A549 (cell line): ENCODE measurements around the gene PRKCQ. TPM values are rescaled to one million over a fixed set of nuclear protein-coding genes. Genes with fewer than 3 reads are reported as not detected.
A peak's percentile ranks its signal among the peaks of the same experiment; 100 is the strongest.
"Not testable (repeated sequence)": the region's sequence is repeated elsewhere in the genome, so short reads cannot be mapped to it uniquely, and the experiment has no call there.

Experiments
- ATAC-seq, 2 experiments: fragments of 200-7000 bp in 1 of 2; fragments of >200 bp in 1 of 2; cut with Nextera tagmentation in 1 of 2; cut with Tn5 transposase in 1 of 2; 3 replicates each; pipeline versions ENCODE4 v1.8.0 to v1.9.1; 2018 to 2020; ENCODE audit warnings: mild to moderate bottlenecking in 1 of 2, moderate library complexity in 1 of 2
- CTCF ChIA-PET: fragments of 300-600 bp; sonication (Branson Sonifier 250); formaldehyde crosslinking; extraction: SDS; loops from one replicate; lab custom pipeline; 2021; ENCODE audit warnings: antibody characterized with exemption, inconsistent platforms; lab: Yijun Ruan, JAX
- POLR2A ChIA-PET: fragments of 350-600 bp; formaldehyde crosslinking; extraction: SDS; loops from one replicate; lab custom pipeline; 2021; ENCODE audit warnings: antibody characterized with exemption, inconsistent platforms; lab: Yijun Ruan, JAX
- DNase-seq, 2 experiments: peaks; one replicate each; pipeline versions ENCODE4 v3.0.0 to v3.0.0-alpha.2; 2011 to 2016; ENCODE audit warnings: low read depth in 1 of 2, low spot score in 1 of 2
- FAIRE-seq: peaks from 2 replicates; lab custom pipeline; 2011; peaks lifted over from hg19 to GRCh38; lab: Jason Lieb, UNC
- H3K27ac ChIP-seq, 2 experiments: fragments of >200 bp; sonication (Bioruptor Twin); formaldehyde crosslinking; 3 replicates each; pipeline ENCODE4 v1.5.1; 2016 to 2017
- H3K4me1 ChIP-seq: fragments of >200 bp; sonication (Bioruptor Twin); formaldehyde crosslinking; 3 replicates; pipeline ENCODE4 v1.6.1; 2016
- H3K4me2 ChIP-seq: fragments of >200 bp; sonication (Bioruptor Twin); formaldehyde crosslinking; 3 replicates; pipeline ENCODE4 v1.6.1; 2016
- H3K4me3 ChIP-seq: fragments of >200 bp; sonication (Bioruptor Twin); formaldehyde crosslinking; 3 replicates; pipeline ENCODE4 v1.5.1; 2016
- H3K9me3 ChIP-seq: fragments of >200 bp; sonication (Bioruptor Twin); formaldehyde crosslinking; 3 replicates; pipeline ENCODE4 v1.6.1; 2016
- E2F6 ChIP-seq: IDR thresholded peaks from 2 replicates; pipeline ENCODE4 v1.6.1; 2012; ENCODE audit warnings: low read depth, borderline replicate concordance
- EHMT2 ChIP-seq: fragments of 200-600 bp; sonication (generic); IDR thresholded peaks from 2 replicates; pipeline ENCODE4 v1.6.1; 2016; ENCODE audit warnings: antibody characterized with exemption, low read depth, mild to moderate bottlenecking, moderate library complexity
- ESRRA ChIP-seq: fragments of 150-350 bp; IDR thresholded peaks from 2 replicates; pipeline ENCODE4 v1.6.1; 2014; ENCODE audit warnings: mild to moderate bottlenecking, low read length, borderline replicate concordance
- FOXS1 ChIP-seq: fragments of 250-450 bp; sonication (Bioruptor Pico); IDR thresholded peaks from 2 replicates; pipeline ENCODE4 v1.5.0; 2020; ENCODE audit warnings: mild to moderate bottlenecking, moderate library complexity
- HES2 ChIP-seq: fragments of >200 bp; sonication (Bioruptor Twin); formaldehyde crosslinking; IDR thresholded peaks from 2 replicates; pipeline ENCODE4 v1.6.1; 2016
- HOXA7 ChIP-seq: fragments of 250-450 bp; sonication (Bioruptor Pico); IDR thresholded peaks from 2 replicates; pipeline ENCODE4 v1.5.0; 2020; ENCODE audit warnings: mild to moderate bottlenecking, moderate library complexity
- HOXB13 ChIP-seq: fragments of 250-450 bp; sonication (Bioruptor Pico); IDR thresholded peaks from 2 replicates; pipeline ENCODE4 v1.5.0; 2020; ENCODE audit warnings: low read depth, mild to moderate bottlenecking, moderate library complexity
- JUNB ChIP-seq: fragments of >200 bp; sonication (Bioruptor Twin); formaldehyde crosslinking; IDR thresholded peaks from 2 replicates; pipeline ENCODE4 v1.6.1; 2016
- MAX ChIP-seq: IDR thresholded peaks from 2 replicates; pipeline ENCODE4 v1.6.1; 2012
- NFE2L2 ChIP-seq: fragments of 150-350 bp; conservative IDR thresholded peaks from 2 replicates; pipeline ENCODE4 v1.6.1; 2014; ENCODE audit warnings: low read length
- POLR2A ChIP-seq: IDR thresholded peaks from 2 replicates; pipeline ENCODE4 v1.6.1; 2012; ENCODE audit warnings: mild to moderate bottlenecking, low read length
- POLR2AphosphoS2 ChIP-seq: conservative IDR thresholded peaks from 2 replicates; pipeline ENCODE4 v1.6.1; 2012; ENCODE audit warnings: low read length, improper control_type of control experiment, inconsistent platforms
- RCOR1 ChIP-seq: fragments of 150-350 bp; IDR thresholded peaks from 2 replicates; pipeline ENCODE4 v1.6.1; 2014; ENCODE audit warnings: antibody characterized with exemption, low read length, low read depth
- REST ChIP-seq: fragments of 200-600 bp; sonication (generic); IDR thresholded peaks from 2 replicates; pipeline ENCODE4 v1.6.1; 2016; ENCODE audit warnings: antibody characterized with exemption, mild to moderate bottlenecking, moderate library complexity
- TFCP2L1 ChIP-seq: fragments of 250-450 bp; sonication (Bioruptor Pico); IDR thresholded peaks from 2 replicates; pipeline ENCODE4 v1.5.0; 2021; ENCODE audit warnings: mild to moderate bottlenecking
- TP53 ChIP-seq: fragments of 250-450 bp; sonication (Bioruptor Pico); IDR thresholded peaks from 2 replicates; pipeline ENCODE4 v1.5.0; 2021; ENCODE audit warnings: mild to moderate bottlenecking, moderate library complexity
- ZSCAN20 ChIP-seq: fragments of 250-450 bp; sonication (Bioruptor Pico); IDR thresholded peaks from 2 replicates; pipeline ENCODE4 v1.8.0; 2022; ENCODE audit warnings: mild to moderate bottlenecking, moderate library complexity
- WGBS: methylation state at CpG from one replicate; pipeline ENCODE4 v1.1.6; 2017; ENCODE audit errors: missing lambda C conversion rate; 5-methylcytosine and 5-hydroxymethylcytosine counted together
- polyA plus RNA-seq, 4 experiments: library from polyadenylated mRNA; depleted of rRNA in 3 of 4; stranded (reverse); fragments of >200 nt; fragmentation: RNase III in 1 of 4; extraction: RNeasy Plus Mini Kit Qiagen cat#74134 plus additional on column Dnase treatment in 1 of 4; gene quantifications; 2 replicates in 3 of 4; 3 replicates in 1 of 4; pipeline ENCODE4 v1.2.3, GENCODE V29; 2011 to 2017
- TF ChIP-seq, protein P1 (sequence below): fragments of 150-350 bp; IDR thresholded peaks from 2 replicates; pipeline ENCODE4 v1.6.1; 2014; ENCODE audit warnings: low read depth, mild to moderate bottlenecking, low read length
- TF ChIP-seq, protein P2 (sequence below): fragments of >200 bp; sonication (Bioruptor Twin); formaldehyde crosslinking; IDR thresholded peaks from 3 replicates; pipeline ENCODE4 v1.5.1; 2016

The PRKCQ gene
- polyA plus RNA-seq, 2 of the 4 experiments (the other 2 are of a cell fraction) = 3.7 to 7.1 TPM

GRCh38 chr10:6582298-6582697 is 2.2 kb upstream of the PRKCQ start:
- TF ChIP-seq ESRRA = no peak
- TF ChIP-seq NFE2L2 = no peak
- no peak for TF ChIP-seq POLR2AphosphoS2
- TF ChIP-seq FOXS1 = no peak
- no peak for TF ChIP-seq MAX
- TF ChIP-seq, protein P1, sequence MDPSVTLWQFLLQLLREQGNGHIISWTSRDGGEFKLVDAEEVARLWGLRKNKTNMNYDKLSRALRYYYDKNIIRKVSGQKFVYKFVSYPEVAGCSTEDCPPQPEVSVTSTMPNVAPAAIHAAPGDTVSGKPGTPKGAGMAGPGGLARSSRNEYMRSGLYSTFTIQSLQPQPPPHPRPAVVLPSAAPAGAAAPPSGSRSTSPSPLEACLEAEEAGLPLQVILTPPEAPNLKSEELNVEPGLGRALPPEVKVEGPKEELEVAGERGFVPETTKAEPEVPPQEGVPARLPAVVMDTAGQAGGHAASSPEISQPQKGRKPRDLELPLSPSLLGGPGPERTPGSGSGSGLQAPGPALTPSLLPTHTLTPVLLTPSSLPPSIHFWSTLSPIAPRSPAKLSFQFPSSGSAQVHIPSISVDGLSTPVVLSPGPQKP = no peak
- no peak for TF ChIP-seq HOXA7 (CRISPR knock-in tag)
- no peak for TF ChIP-seq POLR2A
- no peak for TF ChIP-seq HES2
- TF ChIP-seq TFCP2L1 (CRISPR knock-in tag) = no peak
- no peak for TF ChIP-seq JUNB
- TF ChIP-seq E2F6 = no peak
- no peak for TF ChIP-seq REST
- TF ChIP-seq TP53 (CRISPR knock-in tag) = no peak
- no peak for TF ChIP-seq HOXB13 (CRISPR knock-in tag)
- Histone ChIP-seq H3K27ac (no peak overlapping the region), H3K9me3 (no peaks in the 10 kb centered on the region), H3K4me2 (no peak overlapping the region), H3K4me1 (peaks cover 11% of the 10 kb centered on the region), H3K4me3 (no peak overlapping the region)
- ChIA-PET CTCF (interaction anchor here (0.6 to 3.3 kb wide), 6 partner anchors 10 to 831 kb away, joined by 3 to 26 read pairs (median 5); no protein-coding TSS in a partner anchor), POLR2A (no interaction called here)
- no peak for ATAC-seq
- DNase-seq = no peak
- WGBS = 94% methylated on average over 5 of the region's 5 CpGs
- no peak for FAIRE-seq

GRCh38 chr10:6581778-6582228 is 1.7 kb upstream of the PRKCQ start:
- no peak for ATAC-seq
- DNase-seq = no peak
- Histone ChIP-seq H3K4me3 (no peak overlapping the region), H3K4me1 (peaks cover 11% of the 10 kb centered on the region), H3K9me3 (no peaks in the 10 kb centered on the region), H3K4me2 (peak overlapping the region; percentile 64), H3K27ac (peak overlapping the region in 1 of 2 experiments; percentile 98; a peak in 2 of 6 replicates)
- 91% methylated on average over 7 of the region's 7 CpGs for WGBS
- CTCF ChIA-PET = interaction anchor here (0.8 to 3.3 kb wide), 11 partner anchors 10 to 180 kb away, joined by 3 to 26 read pairs (median 4); no protein-coding TSS in a partner anchor
- FAIRE-seq = no peak
- no peak for TF ChIP-seq RCOR1
- TF ChIP-seq EHMT2 = no peak
- TF ChIP-seq TFCP2L1 (CRISPR knock-in tag) = no peak
- TF ChIP-seq ZSCAN20 (CRISPR knock-in tag) = no peak
- TF ChIP-seq, protein P2, sequence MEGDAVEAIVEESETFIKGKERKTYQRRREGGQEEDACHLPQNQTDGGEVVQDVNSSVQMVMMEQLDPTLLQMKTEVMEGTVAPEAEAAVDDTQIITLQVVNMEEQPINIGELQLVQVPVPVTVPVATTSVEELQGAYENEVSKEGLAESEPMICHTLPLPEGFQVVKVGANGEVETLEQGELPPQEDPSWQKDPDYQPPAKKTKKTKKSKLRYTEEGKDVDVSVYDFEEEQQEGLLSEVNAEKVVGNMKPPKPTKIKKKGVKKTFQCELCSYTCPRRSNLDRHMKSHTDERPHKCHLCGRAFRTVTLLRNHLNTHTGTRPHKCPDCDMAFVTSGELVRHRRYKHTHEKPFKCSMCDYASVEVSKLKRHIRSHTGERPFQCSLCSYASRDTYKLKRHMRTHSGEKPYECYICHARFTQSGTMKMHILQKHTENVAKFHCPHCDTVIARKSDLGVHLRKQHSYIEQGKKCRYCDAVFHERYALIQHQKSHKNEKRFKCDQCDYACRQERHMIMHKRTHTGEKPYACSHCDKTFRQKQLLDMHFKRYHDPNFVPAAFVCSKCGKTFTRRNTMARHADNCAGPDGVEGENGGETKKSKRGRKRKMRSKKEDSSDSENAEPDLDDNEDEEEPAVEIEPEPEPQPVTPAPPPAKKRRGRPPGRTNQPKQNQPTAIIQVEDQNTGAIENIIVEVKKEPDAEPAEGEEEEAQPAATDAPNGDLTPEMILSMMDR = no peak
- TF ChIP-seq, all 56 proteins: peak for 0
- POLR2A ChIA-PET = no interaction called here

DNA sequence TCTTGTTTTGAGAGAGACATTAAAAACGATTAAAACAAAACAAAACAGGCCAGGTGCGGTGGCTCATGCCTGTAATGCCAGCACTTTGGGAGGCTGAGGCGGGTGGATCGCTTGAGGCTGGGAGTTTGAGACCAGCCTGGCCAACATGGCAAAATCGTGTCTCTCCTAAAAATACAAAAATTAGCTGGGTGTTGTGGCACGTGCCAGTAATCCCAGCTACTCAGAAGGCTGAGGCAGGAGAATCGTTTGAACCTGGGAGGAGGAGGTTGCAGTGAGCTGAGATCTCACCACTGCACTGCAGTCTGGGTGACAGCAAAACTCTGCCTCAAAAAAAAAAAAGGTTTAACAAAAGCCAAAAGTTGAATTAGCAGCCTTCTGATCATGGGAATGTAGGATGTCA is 1.1 kb upstream of the PRKCQ start:
- Histone ChIP-seq H3K4me1 (peaks cover 11% of the 10 kb centered on the region), H3K4me3 (peak overlapping the region; percentile 66), H3K4me2 (peak overlapping the region; percentile 64), H3K27ac (peak overlapping the region; percentile 87 to 98)
- CTCF ChIA-PET = interaction anchor here (0.8 to 3.3 kb wide), 15 partner anchors 8 to 180 kb away, joined by 3 to 26 read pairs (median 4); no protein-coding TSS in a partner anchor
- POLR2A ChIA-PET, DNase-seq, ATAC-seq, H3K9me3 ChIP-seq: not testable (repeated sequence)
- peak; percentile 32 for FAIRE-seq
- 31% methylated on average over 7 of the region's 7 CpGs for WGBS
